Myocyte (in vitro differentiated cells): ENCODE data around the gene KCNN2. TPM values are rescaled to one million over a fixed set of nuclear protein-coding genes. Genes with fewer than 3 reads are reported as not detected.
"Not testable (repeated sequence)": the region's sequence is repeated elsewhere in the genome, so short reads cannot be mapped to it uniquely, and the experiment has no call there.

Source experiments
- DNase-seq: peaks from one replicate; pipeline ENCODE4 v3.0.0-alpha.2; 2012; ENCODE audit warnings: low read depth
- total RNA-seq: library from RNA; depleted of rRNA; stranded (reverse); fragments of >200 nt; gene quantifications from 2 replicates; pipeline ENCODE4 v1.2.3, GENCODE V29; 2014

The KCNN2 gene
- total RNA-seq, 1 donor from 2014 or later, result not detected

DNA sequence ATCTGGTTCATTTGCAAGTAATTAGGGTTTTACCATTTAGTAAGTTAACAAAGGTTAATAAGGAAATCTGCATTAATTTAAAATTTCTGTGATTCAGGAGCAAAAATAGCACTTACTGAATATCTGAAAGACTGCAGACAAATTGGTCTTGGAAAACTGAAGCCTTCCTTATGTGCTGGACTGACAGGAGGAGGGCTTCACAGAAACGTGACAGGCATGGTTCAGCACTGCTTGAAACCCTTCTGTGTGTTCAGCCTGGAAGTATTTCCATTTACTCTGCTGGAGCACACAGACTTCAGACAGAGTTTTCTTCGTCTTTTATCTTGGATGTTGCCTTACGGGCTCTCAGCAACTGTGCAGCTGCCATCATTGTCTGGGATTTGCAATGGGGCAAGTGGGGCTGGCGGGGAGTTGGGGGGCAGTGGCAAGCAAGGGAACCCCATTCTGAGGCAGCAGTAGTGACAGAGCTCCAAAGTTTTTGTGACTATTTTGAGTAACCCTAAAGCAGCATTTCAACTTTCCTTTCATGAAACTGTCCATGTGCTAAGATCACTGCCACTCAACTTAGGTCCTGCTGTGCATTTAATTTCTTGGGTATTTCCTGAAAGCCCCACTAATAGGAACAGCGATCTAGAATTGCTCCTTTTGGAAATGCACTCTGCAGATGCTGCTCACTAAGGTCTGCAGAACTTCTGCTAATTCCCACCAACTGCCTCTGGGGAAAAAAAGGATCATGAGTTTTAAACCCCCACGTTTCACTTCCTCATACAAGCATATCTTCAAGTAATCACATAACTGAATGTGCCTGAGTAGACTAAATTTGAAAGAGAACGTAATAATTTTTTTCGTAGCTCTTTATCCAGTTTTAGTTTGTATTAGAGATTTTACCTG, 56.6 kb downstream of the KCNN2 start:
- no peak for DNase-seq

DNA sequence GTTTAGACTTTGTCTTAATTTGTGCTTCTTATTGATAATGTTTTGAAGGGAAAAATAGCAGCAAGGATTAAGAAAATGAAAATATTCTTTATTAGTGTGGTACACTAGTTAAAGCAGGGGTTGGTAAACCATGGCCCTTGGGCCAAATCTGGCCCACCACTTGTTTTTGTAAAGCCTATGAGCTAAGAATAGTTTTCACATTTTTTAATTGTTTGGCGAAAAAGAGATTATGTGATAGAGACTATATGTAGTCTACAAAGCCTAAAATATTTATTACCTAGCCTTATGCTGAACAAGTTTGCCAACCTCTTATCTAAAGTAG, 57.2 kb downstream of the KCNN2 start:
- no peak for DNase-seq

DNA sequence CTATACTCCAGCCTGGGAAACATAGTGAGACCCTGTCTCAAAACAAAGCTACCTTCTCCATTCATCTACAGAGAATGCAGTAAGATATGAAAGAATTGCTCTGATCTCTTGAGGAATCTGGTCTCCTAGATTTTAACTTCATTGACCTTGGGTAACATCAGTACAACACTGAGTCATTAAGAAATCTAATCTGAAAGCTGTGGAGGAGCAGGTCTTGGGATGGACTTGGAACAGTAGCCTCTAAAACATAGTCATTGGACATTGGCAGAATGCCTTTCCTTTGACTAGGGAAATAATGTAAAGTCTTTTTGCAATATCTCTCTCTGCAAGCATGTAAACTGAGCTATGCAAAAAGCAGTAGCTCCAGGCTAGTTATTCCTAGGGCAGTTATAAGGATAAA, 58.1 kb downstream of the KCNN2 start:
- DNase-seq, result no peak

DNA sequence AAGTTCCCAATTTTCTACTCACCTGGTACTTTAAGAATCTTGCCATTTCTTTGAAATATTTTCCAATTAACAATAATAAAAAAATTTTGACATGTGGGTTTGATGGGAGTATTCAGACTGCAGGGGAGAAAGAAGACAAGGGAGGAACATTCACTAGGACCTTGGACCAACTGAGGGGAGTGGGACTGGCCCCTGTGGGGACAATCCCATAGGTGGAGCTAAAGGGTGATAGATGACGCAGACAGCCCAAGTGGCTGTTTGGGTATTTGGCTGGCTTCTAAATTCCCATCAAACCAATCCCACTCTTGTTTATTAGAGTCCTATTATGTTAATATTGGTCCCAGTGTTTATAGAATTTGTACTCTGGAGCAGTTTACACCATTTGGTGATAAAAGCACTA, 65.3 kb downstream of the KCNN2 start:
- no peak for DNase-seq

DNA sequence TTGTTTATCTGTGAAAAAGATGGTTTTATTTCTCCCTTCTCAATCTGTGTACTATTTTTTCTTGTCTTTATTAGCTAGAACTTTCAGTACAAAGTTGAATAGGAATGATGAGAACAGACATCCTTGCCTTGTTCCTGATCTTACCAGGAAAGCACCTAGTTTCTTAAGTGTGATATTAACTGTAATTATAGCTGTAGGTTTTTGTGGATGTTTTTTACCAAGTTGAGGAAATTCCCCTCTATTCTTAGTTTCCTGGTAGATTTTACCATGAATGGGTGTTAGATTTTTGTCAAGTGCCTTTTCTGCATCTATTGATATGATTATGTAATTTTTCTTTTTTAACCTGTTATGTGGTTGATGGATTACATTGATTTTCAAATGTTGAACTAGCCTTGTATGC, 68.7 kb downstream of the KCNN2 start:
- no peak for DNase-seq

DNA sequence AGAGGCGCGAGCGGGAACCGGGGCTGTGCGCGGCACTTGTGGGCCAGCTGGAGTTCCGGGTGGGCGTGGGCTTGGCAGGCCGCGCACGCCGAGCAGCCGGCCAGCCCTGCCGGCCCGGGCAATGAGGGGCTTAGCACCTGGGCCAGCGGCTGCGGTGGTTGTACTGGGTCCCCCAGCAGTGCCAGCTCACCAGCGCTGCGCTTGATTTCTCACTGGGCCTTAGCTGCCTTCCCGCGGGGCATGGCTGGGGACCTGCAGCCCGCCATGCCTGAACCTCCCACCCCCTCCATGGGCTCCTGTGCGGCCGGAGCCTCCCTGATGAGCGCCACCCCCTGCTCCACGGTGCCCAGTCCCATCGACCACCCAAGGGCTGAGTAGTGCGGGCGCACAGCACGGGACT, 70.8 kb downstream of the KCNN2 start:
- DNase-seq, result not testable (repeated sequence)

DNA sequence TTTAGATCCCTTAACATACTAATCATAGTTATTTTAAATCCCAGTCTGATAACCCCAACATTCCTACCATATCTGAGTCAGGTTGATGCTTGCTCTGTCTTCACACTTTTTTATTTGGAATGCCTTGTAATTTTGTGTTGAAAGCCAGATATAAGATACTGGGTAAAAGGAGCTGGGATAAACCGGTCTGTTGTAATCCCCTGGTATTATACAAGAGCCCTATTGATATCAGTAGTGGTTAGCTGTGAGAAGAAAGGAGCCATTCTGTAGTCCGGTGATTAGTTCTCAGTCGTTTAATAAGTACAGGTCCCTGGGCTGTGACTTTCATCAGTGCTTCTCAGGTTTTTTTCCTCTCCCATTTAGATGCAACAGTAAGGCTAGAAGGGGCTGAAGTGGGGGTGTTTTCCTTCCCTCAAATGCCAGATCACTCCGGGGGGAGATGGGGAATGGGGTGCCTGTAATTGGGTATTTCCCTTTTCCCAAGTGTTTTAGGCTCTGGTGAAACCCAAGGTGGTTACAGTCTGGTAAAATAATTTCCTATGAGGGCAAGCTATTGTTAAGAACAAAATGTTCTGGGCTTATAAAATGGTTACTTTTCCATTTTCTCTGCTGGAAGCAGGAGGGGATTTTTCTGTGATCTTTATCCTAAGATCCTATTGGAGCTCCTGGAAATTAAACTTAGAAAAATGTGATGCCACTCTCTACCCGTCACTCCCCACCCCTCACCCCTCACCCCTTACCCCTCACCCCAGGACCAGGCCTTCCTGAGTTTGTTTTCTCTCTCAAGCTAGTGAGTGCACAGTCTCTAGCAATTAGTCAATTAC, 72.7 kb downstream of the KCNN2 start:
- DNase-seq, result no peak

DNA sequence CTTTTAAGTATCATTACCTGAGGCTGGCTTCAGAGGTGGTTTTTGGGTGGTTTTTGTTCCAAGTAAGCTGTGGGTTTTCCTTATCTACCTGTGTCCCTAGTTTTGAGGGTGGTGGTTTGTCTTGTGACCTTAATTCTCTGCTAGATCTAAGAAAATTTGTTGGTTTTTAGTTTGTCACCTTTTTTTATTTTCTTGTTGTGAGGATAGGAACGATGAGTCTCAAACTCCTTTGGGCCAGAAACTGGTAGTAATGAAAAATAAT, 73.3 kb downstream of the KCNN2 start:
- no peak for DNase-seq

DNA sequence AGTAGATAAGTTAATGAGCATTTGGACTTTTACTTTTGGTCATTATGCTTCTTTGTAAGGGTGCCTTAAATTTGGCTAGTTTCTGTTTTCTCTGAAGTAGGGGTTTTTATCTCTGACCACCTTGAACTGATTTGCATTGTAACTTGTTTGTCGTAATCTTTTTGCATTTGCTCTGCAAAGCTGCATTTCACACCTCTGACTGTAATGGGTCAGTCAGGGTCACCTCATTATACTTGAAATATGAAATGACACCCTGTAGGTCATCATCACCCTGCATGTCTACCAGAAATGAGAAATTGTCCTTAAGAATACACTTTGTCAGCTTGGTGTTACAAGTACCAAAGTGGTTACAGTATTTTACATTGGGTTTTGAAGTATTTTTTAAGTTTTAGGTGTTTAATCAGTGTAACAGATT, 74.0 kb downstream of the KCNN2 start:
- no peak for DNase-seq

DNA sequence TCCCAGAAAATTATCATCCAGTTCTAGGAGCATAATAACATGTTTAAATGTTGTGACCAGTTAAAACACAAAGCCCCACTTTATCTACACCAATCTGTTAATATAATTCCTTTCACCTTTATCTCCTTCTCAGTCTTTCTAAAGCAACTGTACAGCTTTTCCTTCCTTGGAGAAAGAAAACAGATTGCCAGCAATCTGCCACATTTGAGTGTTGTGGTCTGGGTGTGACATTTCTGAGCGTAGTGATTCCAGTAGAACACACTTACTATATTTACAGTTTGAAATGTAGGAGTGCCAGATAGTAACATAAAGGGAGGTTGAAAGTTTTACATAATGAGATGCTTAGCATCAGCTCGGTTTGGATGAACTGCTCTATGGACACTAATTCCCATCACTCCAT, 76.1 kb downstream of the KCNN2 start:
- no peak for DNase-seq

DNA sequence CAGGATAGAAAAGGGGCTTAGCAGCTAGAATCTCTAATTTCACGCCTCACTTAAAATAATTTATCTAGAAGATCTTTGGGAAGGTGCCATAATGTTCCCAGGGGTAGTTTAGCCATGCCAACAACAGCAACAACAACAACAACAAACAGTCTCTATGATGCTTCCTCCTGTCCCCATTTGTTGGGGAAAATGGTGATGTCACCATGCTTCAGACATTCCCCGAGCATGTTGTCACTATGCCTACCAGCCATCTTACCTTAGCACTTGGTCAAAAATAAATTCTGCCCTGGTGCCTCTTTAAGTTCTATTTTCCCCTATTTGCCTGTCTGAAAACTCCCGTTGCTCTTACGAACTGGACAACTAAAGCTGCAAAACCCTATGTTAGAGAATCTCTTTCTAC, 76.6 kb downstream of the KCNN2 start:
- DNase-seq, result no peak

DNA sequence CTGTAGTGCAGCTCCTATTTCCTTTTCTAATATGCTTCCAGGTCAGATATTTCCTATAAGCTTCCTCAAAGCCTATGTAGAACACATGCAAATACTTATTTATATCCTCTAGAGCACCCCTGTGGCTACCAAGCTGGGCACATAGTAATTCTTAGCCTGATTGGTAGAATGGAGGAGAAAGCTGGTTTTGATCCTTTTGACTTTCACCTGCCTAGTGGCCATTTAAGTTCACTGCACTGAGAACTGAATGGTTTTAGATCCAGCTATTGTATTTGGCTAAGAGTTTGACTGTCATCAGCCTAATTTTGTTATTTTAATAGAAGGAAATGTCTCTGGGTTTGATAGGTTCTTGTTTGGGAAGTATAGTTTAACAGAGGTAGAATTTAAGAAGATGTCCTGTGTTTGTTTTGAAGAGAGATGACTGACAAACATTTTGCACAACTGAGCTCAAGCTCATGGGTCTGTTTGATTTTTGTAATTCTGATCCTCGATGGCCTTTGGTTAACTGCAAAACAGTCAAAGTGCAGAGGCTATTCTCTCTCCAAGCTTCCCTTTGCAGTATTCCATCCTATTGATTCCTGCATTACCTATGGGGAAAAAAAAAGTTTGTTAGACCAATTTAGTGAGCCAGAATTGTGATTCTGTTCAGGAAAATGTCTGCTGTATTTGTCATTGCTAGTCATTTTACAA, 85.4 kb downstream of the KCNN2 start:
- no peak for DNase-seq

DNA sequence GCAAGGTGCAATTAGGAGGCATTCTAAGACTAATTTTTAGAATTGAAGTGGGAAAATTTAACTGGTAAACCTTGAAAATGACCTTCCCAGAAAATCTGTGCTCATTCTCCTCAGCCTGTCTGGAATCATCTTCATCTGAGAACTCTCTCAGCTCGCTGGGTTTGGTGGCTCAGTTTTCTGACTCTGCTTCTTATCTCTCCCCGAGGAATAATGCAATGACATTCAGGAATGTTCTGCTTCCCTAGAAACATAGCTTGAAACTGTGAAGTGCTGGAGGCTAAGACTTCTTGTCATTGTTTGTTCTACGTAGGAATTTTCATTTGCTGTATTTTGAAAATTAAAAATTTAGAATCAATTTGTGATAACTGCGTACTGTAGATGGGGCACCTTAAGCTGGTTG, 86.6 kb downstream of the KCNN2 start:
- no peak for DNase-seq

DNA sequence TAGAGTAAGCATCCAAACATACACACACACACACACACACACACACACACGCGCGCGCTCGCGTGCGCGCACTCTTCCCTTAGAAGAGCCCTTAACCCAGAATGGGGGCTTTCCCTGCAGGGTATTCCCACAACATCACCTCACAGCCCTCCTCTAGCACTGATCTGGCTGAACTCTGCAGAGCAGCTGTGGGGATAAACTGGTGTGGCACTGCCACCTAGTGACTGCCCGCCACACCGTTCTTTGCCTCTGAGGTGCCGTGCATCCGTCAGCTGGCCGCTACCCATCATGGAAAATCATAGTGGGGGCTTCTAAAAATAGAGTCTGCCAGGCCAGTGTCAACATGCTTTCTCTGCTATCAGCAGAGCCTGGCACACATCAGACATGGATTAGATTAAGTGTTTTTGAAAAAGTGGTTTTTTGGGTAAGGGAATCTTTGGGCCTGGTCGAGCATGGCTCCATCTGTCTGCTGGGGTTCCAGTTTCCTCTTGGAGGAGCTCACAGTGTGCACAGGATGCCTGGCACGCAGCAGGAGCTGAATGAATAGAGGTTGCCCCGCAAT, 88.1 kb downstream of the KCNN2 start:
- peak; percentile 67 for DNase-seq

DNA sequence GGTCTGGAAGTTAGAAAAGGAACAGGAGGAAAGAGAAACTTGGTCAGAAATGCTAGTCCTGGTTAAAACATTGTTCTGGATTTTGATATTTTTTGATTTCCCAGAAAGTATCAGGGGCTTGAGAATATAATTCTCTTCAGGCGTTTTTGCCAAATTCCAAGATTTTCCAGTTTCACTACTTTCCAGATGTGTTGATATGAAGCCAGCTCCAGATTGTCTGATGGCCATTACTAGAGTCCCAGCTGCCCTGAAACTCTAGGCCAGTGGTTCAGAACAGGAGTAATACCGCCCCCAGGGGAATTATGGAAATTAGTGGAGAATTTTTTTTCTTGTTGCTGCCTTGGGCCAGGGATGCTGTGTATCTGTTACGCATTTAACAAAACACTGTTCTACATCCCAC, 88.6 kb downstream of the KCNN2 start:
- DNase-seq, result peak; percentile 31

DNA sequence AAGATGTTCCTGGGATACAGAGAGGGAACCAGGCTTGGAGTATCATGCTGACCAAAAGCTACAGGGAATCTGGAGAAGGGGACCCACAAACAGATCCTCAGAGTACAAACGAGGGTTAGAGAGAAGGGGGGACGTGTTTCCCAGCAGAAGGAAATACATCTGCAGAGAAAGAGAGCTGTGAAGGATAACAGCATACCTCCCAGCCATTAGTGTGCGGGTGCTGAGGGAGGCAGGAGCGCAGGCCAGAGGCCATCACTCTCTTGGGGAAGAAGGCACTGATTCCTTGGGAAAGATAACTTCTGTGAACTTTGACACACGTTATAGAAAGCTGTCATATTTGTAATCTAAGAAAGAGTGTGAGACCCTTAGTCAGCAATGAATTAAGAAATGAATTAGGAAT, 96.9 kb downstream of the KCNN2 start:
- DNase-seq, result no peak

DNA sequence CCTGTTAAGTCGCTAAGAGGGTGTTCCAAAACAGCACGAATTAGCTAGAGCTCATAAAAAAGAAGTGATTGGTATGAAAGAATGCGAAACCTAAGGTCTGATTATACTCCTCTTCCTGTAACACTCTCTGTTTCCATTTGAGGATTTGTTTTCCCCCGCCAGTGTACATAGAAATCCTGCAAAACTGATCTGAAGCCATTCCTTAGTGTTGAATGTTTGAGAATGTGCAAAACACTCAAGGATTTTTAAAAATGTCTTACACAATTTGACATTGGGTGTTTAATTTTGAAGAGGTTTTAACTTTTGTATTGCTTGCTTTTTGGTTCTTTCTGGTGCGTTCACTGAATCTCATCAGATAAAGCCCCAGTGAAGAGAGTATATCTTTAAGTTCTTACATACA, 105.3 kb downstream of the KCNN2 start:
- DNase-seq, result no peak

DNA sequence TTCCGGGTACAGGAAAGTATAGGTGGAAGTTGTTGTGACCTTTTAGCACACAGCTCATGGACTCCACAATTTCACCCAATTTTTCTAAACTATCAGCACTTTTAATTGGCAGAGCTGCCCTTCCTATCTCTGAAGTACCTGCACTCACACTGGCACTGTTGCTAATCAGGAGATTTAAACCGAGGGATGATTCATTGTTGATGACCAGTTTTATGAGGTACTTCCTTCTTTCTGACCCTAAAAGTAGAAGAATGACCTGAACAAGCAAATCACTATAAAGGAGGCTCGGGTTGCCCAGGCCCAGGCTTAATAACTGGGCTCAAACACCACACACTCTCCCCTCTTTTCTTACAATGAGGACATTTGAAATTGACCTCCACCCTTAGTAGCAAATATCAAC, 105.9 kb downstream of the KCNN2 start:
- no peak for DNase-seq

DNA sequence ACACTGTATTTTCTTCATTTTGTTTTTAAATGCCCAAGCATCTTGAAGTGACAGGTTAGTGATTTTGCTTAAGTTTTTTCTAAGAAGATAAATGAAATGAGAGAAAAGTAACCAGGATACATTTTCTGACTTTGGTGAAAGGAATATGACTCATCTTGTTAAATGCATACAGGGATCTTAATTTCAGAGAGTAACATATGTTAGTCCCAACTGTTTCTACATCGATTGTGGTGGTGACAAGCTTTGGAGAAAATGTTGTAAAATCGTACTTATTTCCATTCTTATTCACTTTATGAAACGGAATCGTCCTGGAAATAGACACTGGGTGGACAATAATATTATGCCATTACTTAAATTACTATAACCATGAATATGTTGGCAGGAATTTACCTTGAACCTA, 107.5 kb downstream of the KCNN2 start:
- no peak for DNase-seq

DNA sequence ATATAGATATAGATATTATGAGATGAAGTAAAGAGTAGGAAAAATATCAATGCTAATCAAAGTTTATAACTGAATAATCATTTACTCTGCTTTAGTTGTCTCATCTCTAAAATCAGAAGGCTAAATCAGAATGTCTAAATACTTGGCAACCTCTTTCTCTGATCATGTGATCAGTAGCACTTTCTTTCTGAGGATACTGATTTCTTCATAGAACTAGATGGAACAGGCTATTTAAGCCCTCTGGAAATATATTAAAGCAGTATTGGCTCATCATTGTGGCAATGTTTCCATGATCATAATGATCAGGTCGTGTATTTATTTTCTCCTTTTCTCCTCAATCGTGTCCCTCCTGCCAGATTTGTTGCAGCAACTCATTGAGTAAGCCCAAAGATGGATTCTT, 109.7 kb downstream of the KCNN2 start:
- no peak for DNase-seq

DNA sequence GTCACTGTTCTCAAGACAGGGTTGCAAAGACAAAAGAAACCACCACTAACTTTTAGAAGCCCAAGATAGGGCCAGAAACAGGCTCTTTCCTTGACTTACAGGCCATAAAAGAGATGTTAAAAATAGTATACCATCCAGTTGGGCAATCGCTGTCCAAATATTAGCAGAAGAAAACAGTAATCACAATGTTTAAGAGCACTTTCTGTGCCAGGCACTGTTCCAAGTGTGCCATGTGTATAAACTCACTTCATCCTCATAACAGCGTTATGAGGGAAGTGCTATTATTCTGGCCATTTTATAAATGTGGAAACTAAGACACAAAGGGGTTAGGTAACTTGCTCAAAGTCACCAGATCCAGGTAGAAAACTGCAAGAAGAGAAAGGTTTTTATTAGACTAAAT, 111.7 kb downstream of the KCNN2 start:
- no peak for DNase-seq

DNA sequence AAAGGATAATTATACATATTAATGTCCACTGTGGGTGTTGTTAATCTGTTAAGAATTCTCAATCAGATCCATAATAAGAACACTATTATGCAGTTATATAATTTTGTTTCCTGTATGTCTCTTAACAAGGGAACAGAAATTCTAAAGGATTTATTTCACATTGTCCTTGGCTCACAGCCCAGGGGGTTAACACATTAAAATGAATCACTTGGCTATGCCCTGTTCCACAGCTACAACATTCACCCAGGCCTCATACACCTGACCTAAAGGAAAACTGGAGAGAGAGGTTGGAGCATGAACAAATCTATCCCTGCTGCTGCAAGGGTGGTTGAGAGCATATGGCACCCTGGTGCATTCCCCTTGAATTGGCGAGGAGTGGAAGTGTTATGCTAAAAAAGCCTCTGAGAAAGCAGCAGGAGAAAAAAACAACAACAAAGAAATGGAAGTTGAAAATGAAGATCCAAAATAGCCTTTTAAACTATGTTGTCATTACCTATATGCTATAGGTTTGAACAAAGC, 116.0 kb downstream of the KCNN2 start:
- DNase-seq, result no peak
